HEK293 (cell line): ENCODE measurements around the gene NMNAT2.

Experiments used
- HOXC10 ChIP-seq: sonication (generic); formaldehyde crosslinking; IDR thresholded peaks from 2 replicates; pipeline ENCODE4 v1.8.1; 2023; ENCODE audit warnings: mild to moderate bottlenecking, missing genetic modification reagents
- SALL2 ChIP-seq: fragments of 450-650 bp; formaldehyde crosslinking; IDR thresholded peaks from 2 replicates; pipeline ENCODE4 v1.5.0; 2017; ENCODE audit warnings: missing biosample characterization, mild to moderate bottlenecking, missing genetic modification characterization, borderline replicate concordance
- SP2 ChIP-seq: fragments of 450-650 bp; formaldehyde crosslinking; IDR thresholded peaks from 2 replicates; pipeline ENCODE4 v1.5.1; 2016; ENCODE audit warnings: missing biosample characterization, missing genetic modification characterization
- YY1 ChIP-seq: fragments of 450-650 bp; formaldehyde crosslinking; IDR thresholded peaks from 2 replicates; pipeline ENCODE4 v1.5.1; 2018; ENCODE audit warnings: missing biosample characterization, missing genetic modification characterization
- ZNF121 ChIP-seq: fragments of 450-650 bp; formaldehyde crosslinking; IDR thresholded peaks from 2 replicates; pipeline ENCODE4 v1.5.1; 2016; ENCODE audit warnings: missing biosample characterization, missing genetic modification characterization
- ZNF223 ChIP-seq: fragments of 450-650 bp; formaldehyde crosslinking; IDR thresholded peaks from 2 replicates; pipeline ENCODE4 v1.5.1; 2016; ENCODE audit warnings: missing biosample characterization, missing genetic modification characterization
- ZNF274 ChIP-seq, 2 experiments: fragments of 200-500 bp in 1 of 2; fragments of 450-650 bp in 1 of 2; sonication (Bioruptor generic) in 1 of 2; formaldehyde crosslinking in 1 of 2; IDR thresholded peaks; 2 replicates each; pipeline versions ENCODE4 v1.5.1 to v1.6.1; 2014 to 2016; ENCODE audit warnings: borderline replicate concordance in 1 of 2, inconsistent platforms in 1 of 2, low read length in 1 of 2, missing biosample characterization in 1 of 2, missing genetic modification characterization in 1 of 2
- ZNF292 ChIP-seq: fragments of 450-650 bp; formaldehyde crosslinking; IDR thresholded peaks from 2 replicates; pipeline ENCODE4 v1.5.1; 2016; ENCODE audit warnings: low read depth, missing biosample characterization, missing genetic modification characterization, borderline replicate concordance
- ZNF302 ChIP-seq: fragments of 450-650 bp; formaldehyde crosslinking; IDR thresholded peaks from 2 replicates; pipeline ENCODE4 v1.5.1; 2016; ENCODE audit warnings: missing biosample characterization, missing genetic modification characterization, low read depth
- ZNF350 ChIP-seq: fragments of 450-650 bp; formaldehyde crosslinking; IDR thresholded peaks from 2 replicates; pipeline ENCODE4 v1.5.0; 2017; ENCODE audit warnings: missing biosample characterization, mild to moderate bottlenecking, missing genetic modification characterization
- ZNF707 ChIP-seq: fragments of 450-650 bp; formaldehyde crosslinking; IDR thresholded peaks from 2 replicates; pipeline ENCODE4 v1.5.1; 2016; ENCODE audit warnings: missing biosample characterization, missing genetic modification characterization
- TF ChIP-seq, protein P1 (sequence below): fragments of 450-650 bp; formaldehyde crosslinking; IDR thresholded peaks from 2 replicates; pipeline ENCODE4 v1.5.1; 2016; ENCODE audit warnings: missing biosample characterization, missing genetic modification characterization
- TF ChIP-seq, protein P2 (sequence below): fragments of 450-650 bp; formaldehyde crosslinking; IDR thresholded peaks from 2 replicates; pipeline ENCODE4; 2016; ENCODE audit warnings: missing biosample characterization, missing genetic modification characterization

- TF ChIP-seq HOXC10 (CRISPR knock-in tag), result no peak
- no peak for TF ChIP-seq ZNF223 (tag by site-specific recombination)
- TF ChIP-seq YY1 (tag by site-specific recombination), result no peak
- TF ChIP-seq, protein P1, sequence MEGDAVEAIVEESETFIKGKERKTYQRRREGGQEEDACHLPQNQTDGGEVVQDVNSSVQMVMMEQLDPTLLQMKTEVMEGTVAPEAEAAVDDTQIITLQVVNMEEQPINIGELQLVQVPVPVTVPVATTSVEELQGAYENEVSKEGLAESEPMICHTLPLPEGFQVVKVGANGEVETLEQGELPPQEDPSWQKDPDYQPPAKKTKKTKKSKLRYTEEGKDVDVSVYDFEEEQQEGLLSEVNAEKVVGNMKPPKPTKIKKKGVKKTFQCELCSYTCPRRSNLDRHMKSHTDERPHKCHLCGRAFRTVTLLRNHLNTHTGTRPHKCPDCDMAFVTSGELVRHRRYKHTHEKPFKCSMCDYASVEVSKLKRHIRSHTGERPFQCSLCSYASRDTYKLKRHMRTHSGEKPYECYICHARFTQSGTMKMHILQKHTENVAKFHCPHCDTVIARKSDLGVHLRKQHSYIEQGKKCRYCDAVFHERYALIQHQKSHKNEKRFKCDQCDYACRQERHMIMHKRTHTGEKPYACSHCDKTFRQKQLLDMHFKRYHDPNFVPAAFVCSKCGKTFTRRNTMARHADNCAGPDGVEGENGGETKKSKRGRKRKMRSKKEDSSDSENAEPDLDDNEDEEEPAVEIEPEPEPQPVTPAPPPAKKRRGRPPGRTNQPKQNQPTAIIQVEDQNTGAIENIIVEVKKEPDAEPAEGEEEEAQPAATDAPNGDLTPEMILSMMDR (tag by site-specific recombination), result no peak
- no peak for TF ChIP-seq ZNF707 (tag by site-specific recombination)
- TF ChIP-seq SP2 (tag by site-specific recombination), result no peak
- TF ChIP-seq ZNF121, result no peak
- TF ChIP-seq SALL2, result no peak
- no peak for TF ChIP-seq ZNF302
- TF ChIP-seq ZNF350, result no peak
- no peak for TF ChIP-seq ZNF292
- TF ChIP-seq, protein P2, sequence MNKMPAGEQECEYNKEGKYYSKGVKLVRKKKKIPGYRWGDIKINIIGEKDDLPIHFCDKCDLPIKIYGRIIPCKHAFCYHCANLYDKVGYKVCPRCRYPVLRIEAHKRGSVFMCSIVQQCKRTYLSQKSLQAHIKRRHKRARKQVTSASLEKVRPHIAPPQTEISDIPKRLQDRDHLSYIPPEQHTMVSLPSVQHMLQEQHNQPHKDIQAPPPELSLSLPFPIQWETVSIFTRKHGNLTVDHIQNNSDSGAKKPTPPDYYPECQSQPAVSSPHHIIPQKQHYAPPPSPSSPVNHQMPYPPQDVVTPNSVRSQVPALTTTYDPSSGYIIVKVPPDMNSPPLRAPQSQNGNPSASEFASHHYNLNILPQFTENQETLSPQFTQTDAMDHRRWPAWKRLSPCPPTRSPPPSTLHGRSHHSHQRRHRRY (tag by site-specific recombination), result no peak
- TF ChIP-seq ZNF274 (IDR thresholded peaks at IDR 0.05; ENCODE audit: low read length), result no peak
- TF ChIP-seq ZNF274 (tag by site-specific recombination; IDR thresholded peaks at IDR 0.05; ENCODE audit: borderline replicate concordance), result no peak
Observed at GRCh38 chr1:183431840-183432547, 13.8 kb upstream of the NMNAT2 start.
